GM19023 (cell line): ENCODE results near the gene FNDC11.
A peak's percentile ranks its signal among the peaks of the same experiment; 100 is the strongest.
"Not testable (repeated sequence)": the region's sequence is repeated elsewhere in the genome, so short reads cannot be mapped to it uniquely, and the experiment has no call there.

Source experiments
- ATAC-seq: cut with Tn5 transposase; IDR thresholded peaks from one replicate; pipeline ENCODE4 v1.9.1; 2021; ENCODE audit warnings: mild to moderate bottlenecking, moderate library complexity; ENCODE audit not compliant: unreplicated experiment

The FNDC11 gene

GRCh38 chr20:63553933-63554290, at the start of gene FNDC11:
FNDC11 (plus strand) TSS chr20:63554159; CDS start chr20:63555664, 1,505 bp downstream.
- peak; percentile 19 for ATAC-seq

- no peak for ATAC-seq
These were observed 49.3 kb upstream of the FNDC11 start for GRCh38 chr20:63504642-63505041.

DNA sequence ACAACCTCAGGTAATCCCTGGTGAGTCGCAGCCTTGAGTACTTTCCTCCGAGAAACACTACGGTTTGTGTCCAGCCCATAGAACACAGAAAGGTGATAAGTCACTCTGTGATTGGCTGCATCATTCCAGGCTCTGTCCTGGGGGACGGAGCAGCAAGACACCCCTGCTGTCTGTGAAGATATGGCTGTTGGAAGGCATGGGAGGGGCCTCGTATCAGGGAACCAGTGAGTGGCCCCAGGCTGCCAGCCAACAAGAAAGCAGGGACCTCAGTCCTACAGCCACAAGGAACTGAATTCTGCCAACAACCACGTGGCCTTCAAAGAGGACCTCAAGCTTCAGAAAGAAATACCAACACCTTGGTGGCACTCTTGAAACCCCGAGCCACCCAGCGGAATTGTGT, 48.7 kb upstream of the FNDC11 start:
- no peak for ATAC-seq

GRCh38 chr20:63505723-63506122, 48.2 kb upstream of the FNDC11 start:
- ATAC-seq: no peak

- ATAC-seq: no peak
These were observed 46.7 kb upstream of the FNDC11 start for GRCh38 chr20:63507083-63507743.

DNA sequence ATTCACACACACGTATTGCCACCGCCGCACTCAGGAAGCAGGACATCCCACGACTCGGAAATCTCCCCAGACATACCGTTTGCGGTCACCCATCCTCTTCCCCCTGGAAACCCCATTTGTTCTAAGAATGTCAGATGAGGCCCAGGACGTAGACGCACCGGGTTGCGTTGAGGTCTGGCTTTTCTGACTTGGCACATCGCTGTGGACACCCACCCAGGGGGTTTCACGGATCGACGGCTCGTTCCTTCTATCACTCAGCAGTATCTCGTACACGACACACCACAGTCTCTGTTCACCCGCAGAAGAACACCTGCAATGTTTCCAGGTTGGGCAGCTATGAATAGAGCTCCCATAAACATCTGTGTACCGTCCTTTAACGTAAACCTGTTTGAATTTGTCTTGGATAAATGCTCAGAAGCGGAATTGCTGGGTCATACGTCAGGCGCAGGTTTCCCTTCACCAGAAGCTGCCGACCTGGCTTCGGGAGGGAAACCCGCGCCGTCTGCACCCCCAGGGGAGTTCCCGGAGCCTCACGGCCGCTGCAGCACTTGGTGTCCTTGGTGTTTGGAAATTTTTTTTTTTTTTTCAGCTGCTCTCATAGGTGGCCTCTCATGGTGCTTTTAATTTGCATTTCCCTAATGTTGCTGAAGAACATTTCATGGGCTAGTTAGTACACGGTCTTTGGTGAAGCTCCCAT, 45.7 kb upstream of the FNDC11 start:
- no peak for ATAC-seq

- no peak for ATAC-seq
These were observed 44.8 kb upstream of the FNDC11 start for GRCh38 chr20:63509088-63509564.

- ATAC-seq: no peak
These were observed 40.8 kb upstream of the FNDC11 start for GRCh38 chr20:63513207-63513606.

- not testable (repeated sequence) for ATAC-seq
These were observed 39.4 kb upstream of the FNDC11 start for GRCh38 chr20:63514520-63514919.

- ATAC-seq: no peak
These were observed 36.3 kb upstream of the FNDC11 start for GRCh38 chr20:63517376-63518309.

- ATAC-seq: no peak
These were observed 35.6 kb upstream of the FNDC11 start for GRCh38 chr20:63518351-63518861.

- no peak for ATAC-seq
These were observed 34.9 kb upstream of the FNDC11 start for GRCh38 chr20:63518946-63519667.

DNA sequence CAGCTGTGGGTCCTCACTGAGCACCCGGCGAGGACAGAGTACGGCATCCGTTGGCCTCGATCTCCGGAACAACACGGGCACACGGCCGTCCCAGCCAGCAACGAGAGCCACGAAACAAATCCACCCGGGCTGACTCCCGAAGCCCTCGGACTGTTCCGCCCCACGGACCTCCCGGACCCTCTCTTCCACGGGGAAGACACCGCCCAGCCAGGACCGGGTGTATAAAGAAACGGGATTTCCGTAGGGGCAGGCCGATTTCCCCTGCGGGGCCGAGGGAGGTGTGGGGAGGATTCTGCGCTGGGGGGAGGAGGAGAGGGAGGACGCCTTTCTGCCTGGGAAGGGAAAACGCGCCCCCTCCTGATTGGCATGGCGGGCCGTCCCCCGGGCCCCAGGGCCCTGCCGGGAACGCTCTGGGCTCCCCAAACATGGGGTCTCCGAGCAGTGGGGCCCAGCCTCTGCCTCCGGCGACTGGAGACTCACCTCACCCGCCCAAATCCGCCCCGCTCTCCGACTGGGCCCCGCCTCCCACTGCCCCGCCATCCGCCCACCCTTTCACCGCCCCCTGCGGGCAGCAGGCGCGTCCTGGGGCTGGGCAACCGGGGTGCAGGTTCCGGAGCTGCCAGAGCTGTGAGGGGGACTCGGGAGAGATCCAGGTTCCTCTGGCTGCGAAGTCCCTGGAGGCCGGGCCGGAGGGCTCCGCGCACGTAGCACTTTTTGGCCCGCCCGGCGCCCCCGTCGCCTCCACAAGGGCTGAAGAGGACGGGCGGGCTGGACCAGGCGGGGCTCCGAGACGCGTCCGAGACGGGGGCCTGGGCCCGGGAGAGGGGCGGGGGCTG, 34.1 kb upstream of the FNDC11 start:
- ATAC-seq: peak; percentile 41

DNA sequence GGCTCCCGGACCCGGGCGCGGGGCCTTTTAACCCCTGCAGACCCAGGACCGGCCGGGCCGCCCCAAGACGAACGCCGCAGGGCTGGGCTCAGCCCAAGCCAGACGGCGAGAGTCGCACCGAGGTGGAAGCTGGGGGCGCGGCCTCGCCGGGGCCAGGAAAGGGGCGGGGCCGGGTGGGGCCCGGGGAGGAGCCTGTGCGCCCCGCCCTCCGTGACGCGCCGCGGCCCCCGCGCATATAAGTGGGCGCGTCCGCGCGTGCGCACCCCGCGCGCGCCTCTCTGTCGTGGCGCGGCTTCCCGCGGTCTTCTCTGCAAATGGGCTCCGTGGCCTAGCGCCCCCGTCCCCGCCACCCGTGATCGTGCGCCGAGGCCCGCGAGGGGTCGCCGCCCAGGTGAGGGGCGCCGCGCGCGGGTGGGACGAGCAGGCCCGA, 33.4 kb upstream of the FNDC11 start, which contains the start of gene PPDPF:
PPDPF (plus strand) TSS at position 262 of the 430 bp plus-strand sequence. CDS start 544 bp downstream, outside the sequence.
- peak; percentile 69 for ATAC-seq

GRCh38 chr20:63520934-63521601, 32.9 kb upstream of the FNDC11 start:
- peak; percentile 49 for ATAC-seq

DNA sequence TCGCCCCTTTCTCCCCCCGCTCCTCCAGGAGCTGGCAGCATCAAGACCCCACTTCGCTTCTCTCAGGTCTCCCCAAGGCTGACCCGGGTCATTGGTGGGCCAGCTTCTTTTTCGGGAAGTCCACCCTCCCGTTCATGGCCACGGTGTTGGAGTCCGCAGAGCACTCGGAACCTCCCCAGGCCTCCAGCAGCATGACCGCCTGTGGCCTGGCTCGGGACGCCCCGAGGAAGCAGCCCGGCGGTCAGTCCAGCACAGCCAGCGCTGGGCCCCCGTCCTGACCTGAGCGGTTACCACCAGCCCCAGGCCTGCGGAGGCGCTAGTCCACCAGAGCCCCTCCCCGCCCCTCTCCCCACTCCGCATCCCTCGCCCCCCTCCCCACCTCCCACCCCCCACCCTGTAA, 32.4 kb upstream of the FNDC11 start:
- ATAC-seq: no peak

DNA sequence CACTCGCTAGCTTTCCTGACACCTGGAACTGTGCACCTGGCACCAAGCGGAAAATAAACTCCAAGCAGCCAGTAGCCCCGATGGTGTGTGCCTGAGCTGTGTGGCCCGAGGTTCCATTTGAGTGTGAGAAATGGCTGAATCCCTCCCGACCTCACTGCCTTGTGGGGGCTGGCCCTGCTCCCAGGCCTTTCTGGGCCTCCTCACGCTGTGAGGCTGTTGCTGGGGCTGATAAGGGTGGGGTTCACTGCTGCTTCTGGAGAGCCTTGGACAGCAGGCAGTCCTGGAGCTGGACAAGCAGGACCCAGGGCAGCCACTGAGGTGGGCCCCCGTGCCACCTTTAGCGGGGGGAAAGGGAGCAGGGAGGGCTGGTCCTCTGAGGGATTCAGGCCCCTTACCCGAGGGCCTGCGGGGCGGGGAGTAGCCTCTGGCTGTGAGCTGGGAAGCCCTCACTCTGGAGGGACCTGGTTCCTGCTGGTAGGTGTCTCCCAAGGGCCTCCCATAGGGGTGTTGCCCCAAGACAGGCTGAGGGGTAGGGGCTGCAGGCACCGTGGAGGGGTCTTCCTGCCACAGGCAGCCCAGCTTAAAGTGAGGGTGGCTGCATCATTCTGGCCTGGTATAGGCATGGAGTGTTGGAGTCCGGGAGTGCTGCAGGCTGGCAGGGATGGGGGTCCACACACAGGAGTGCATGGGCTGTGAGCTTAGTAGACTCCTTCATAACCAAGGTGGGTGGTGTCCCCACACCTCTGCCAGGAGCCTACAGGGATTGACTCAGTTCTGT, 31.7 kb upstream of the FNDC11 start:
- no peak for ATAC-seq

- ATAC-seq: no peak
These were observed 30.9 kb upstream of the FNDC11 start for GRCh38 chr20:63522981-63523611.
